ENCODE data around the gene CHAD.

CHAD gene

DNA sequence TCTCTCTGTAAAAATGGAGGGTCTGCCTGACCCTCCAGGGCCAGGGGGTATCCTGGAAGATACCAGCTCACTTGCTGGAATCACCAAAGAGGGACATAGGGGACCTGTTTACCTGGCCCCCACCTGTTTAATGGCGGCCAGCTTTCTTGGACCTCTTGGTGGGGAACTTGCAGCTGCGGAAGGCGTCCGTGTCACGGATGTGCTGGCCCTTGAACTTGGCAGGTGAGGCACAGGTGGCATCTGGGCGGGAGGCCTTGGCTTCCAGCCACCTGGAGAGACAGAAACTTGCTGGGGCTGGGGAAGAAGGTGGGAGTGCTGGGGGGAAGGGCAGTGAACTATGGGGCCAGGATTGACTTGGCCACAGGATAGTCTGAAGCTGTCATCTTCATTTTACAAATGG is 3.5 kb downstream of the CHAD start:
- H3K4me3 ChIP-seq (ENCODE audit: low read length), result no peak overlapping the region
- H3K4me2 ChIP-seq (ENCODE audit: low read length), result no peak overlapping the region
- TF ChIP-seq, protein P1, sequence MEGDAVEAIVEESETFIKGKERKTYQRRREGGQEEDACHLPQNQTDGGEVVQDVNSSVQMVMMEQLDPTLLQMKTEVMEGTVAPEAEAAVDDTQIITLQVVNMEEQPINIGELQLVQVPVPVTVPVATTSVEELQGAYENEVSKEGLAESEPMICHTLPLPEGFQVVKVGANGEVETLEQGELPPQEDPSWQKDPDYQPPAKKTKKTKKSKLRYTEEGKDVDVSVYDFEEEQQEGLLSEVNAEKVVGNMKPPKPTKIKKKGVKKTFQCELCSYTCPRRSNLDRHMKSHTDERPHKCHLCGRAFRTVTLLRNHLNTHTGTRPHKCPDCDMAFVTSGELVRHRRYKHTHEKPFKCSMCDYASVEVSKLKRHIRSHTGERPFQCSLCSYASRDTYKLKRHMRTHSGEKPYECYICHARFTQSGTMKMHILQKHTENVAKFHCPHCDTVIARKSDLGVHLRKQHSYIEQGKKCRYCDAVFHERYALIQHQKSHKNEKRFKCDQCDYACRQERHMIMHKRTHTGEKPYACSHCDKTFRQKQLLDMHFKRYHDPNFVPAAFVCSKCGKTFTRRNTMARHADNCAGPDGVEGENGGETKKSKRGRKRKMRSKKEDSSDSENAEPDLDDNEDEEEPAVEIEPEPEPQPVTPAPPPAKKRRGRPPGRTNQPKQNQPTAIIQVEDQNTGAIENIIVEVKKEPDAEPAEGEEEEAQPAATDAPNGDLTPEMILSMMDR (IDR thresholded peaks at IDR 0.05; ENCODE audit: low read depth, low read length, poor library complexity, severe bottlenecking), result no peak
- no peak for TF ChIP-seq EZH2phosphoT487 (IDR thresholded peaks at IDR 0.05; ENCODE audit: borderline replicate concordance, low read length)
- H3K4me1 ChIP-seq (ENCODE audit: control insufficient read depth, low read length), result peaks cover 5% of the 10 kb centered on the region
- no peaks in the 10 kb centered on the region for H3K9me3 ChIP-seq (ENCODE audit: control insufficient read depth, insufficient read depth, low read length)
- H3K27ac ChIP-seq (ENCODE audit: low read depth, low read length), result no peak overlapping the region
- H4K20me1 ChIP-seq (ENCODE audit: control insufficient read depth, insufficient read depth, low read depth, low read length), result no peaks in the 10 kb centered on the region
- H3K27me3 ChIP-seq (ENCODE audit: control insufficient read depth, low read length), result no peaks in the 10 kb centered on the region
- H3K36me3 ChIP-seq (ENCODE audit: control insufficient read depth, low read length), result no peaks in the 10 kb centered on the region
- no peaks in the 10 kb centered on the region for H3F3A ChIP-seq (ENCODE audit: control insufficient read depth, insufficient read depth)
- no peaks in the 10 kb centered on the region for H3K79me2 ChIP-seq (ENCODE audit: control insufficient read depth, low read length)
- no peaks in the 10 kb centered on the region for H3K9me2 ChIP-seq (replicated peaks; ENCODE audit: control insufficient read depth, low read length)

- no peaks in the 10 kb centered on the region for H4K20me1 ChIP-seq (ENCODE audit: control insufficient read depth, insufficient read depth, low read depth, low read length)
- no peaks in the 10 kb centered on the region for H3K27me3 ChIP-seq (ENCODE audit: control insufficient read depth, low read length)
- H3K27ac ChIP-seq (ENCODE audit: low read depth, low read length), result no peak overlapping the region
- no peaks in the 10 kb centered on the region for H3K9me2 ChIP-seq (replicated peaks; ENCODE audit: control insufficient read depth, low read length)
- no peaks in the 10 kb centered on the region for H3K9me3 ChIP-seq (ENCODE audit: control insufficient read depth, insufficient read depth, low read length)
- no peak overlapping the region for H3K4me3 ChIP-seq (ENCODE audit: low read length)
- no peaks in the 10 kb centered on the region for H3F3A ChIP-seq (ENCODE audit: control insufficient read depth, insufficient read depth)
- no peak overlapping the region for H3K4me2 ChIP-seq (ENCODE audit: low read length)
- TF ChIP-seq EZH2phosphoT487 (IDR thresholded peaks at IDR 0.05; ENCODE audit: borderline replicate concordance, low read length), result no peak
- TF ChIP-seq, protein P1 (IDR thresholded peaks at IDR 0.05; ENCODE audit: low read depth, low read length, poor library complexity, severe bottlenecking), result no peak
- peaks cover 5% of the 10 kb centered on the region for H3K4me1 ChIP-seq (ENCODE audit: control insufficient read depth, low read length)
- H3K79me2 ChIP-seq (ENCODE audit: control insufficient read depth, low read length), result no peaks in the 10 kb centered on the region
- H3K36me3 ChIP-seq (ENCODE audit: control insufficient read depth, low read length), result no peaks in the 10 kb centered on the region
Measured at GRCh38 chr17:50464736-50465135, 3.9 kb downstream of the CHAD start.

- Histone ChIP-seq H4K20me1 (ENCODE audit: control insufficient read depth, insufficient read depth, low read depth, low read length) (no peaks in the 10 kb centered on the region), H3K79me2 (ENCODE audit: control insufficient read depth, low read length) (no peaks in the 10 kb centered on the region), H3K27me3 (ENCODE audit: control insufficient read depth, low read length) (no peaks in the 10 kb centered on the region), H3K4me1 (ENCODE audit: control insufficient read depth, low read length) (peaks cover 5% of the 10 kb centered on the region), H3F3A (ENCODE audit: control insufficient read depth, insufficient read depth) (no peaks in the 10 kb centered on the region), H3K4me3 (ENCODE audit: low read length) (no peak overlapping the region), H3K9me2 (replicated peaks; ENCODE audit: control insufficient read depth, low read length) (no peaks in the 10 kb centered on the region), H3K27ac (ENCODE audit: low read depth, low read length) (no peak overlapping the region), H3K4me2 (ENCODE audit: low read length) (no peak overlapping the region), H3K9me3 (ENCODE audit: control insufficient read depth, insufficient read depth, low read length) (no peaks in the 10 kb centered on the region), H3K36me3 (ENCODE audit: control insufficient read depth, low read length) (no peaks in the 10 kb centered on the region)
- TF ChIP-seq EZH2phosphoT487 (IDR thresholded peaks at IDR 0.05; ENCODE audit: borderline replicate concordance, low read length), result no peak
- TF ChIP-seq, protein P1 (IDR thresholded peaks at IDR 0.05; ENCODE audit: low read depth, low read length, poor library complexity, severe bottlenecking), result no peak
Measured at GRCh38 chr17:50464121-50464520, 4.6 kb downstream of the CHAD start.

GRCh38 chr17:50462446-50462845 is 6.2 kb downstream of the CHAD start:
- no peaks in the 10 kb centered on the region for H3F3A ChIP-seq (ENCODE audit: control insufficient read depth, insufficient read depth)
- no peaks in the 10 kb centered on the region for H3K9me2 ChIP-seq (replicated peaks; ENCODE audit: control insufficient read depth, low read length)
- H3K27ac ChIP-seq (ENCODE audit: low read depth, low read length), result no peak overlapping the region
- H3K36me3 ChIP-seq (ENCODE audit: control insufficient read depth, low read length), result no peaks in the 10 kb centered on the region
- no peaks in the 10 kb centered on the region for H3K9me3 ChIP-seq (ENCODE audit: control insufficient read depth, insufficient read depth, low read length)
- H3K4me3 ChIP-seq (ENCODE audit: low read length), result no peak overlapping the region
- no peak overlapping the region for H3K4me2 ChIP-seq (ENCODE audit: low read length)
- TF ChIP-seq, protein P1 (IDR thresholded peaks at IDR 0.05; ENCODE audit: low read depth, low read length, poor library complexity, severe bottlenecking), result no peak
- TF ChIP-seq EZH2phosphoT487 (IDR thresholded peaks at IDR 0.05; ENCODE audit: borderline replicate concordance, low read length), result no peak
- H3K79me2 ChIP-seq (ENCODE audit: control insufficient read depth, low read length), result no peaks in the 10 kb centered on the region
- H4K20me1 ChIP-seq (ENCODE audit: control insufficient read depth, insufficient read depth, low read depth, low read length), result no peaks in the 10 kb centered on the region
- peaks cover 5% of the 10 kb centered on the region for H3K4me1 ChIP-seq (ENCODE audit: control insufficient read depth, low read length)
- no peaks in the 10 kb centered on the region for H3K27me3 ChIP-seq (ENCODE audit: control insufficient read depth, low read length)

All from DOHH2 (cell line).